Calu3 (cell line): Measurements from ENCODE around the gene DMRT1. TPM values are rescaled to one million over a fixed set of nuclear protein-coding genes. Genes with fewer than 3 reads are reported as not detected.

Source experiments
- BruUV-seq: library from RNA; stranded (reverse); fragments of 400-500 nt; replicated peaks from 2 replicates; lab custom pipeline; 2021; lab: Mats Ljungman, UMichigan
- CTCF ChIA-PET: fragments of 300-600 bp; sonication (Branson Sonifier 250); formaldehyde crosslinking; loops from one replicate; lab custom pipeline; 2022; ENCODE audit warnings: antibody characterized with exemption; lab: Charles Lee
- DNase-seq: peaks from one replicate; pipeline ENCODE4 v3.0.0; 2022
- H3K27ac Mint-ChIP-seq: one replicate; pipeline ENCODE4 v1.8.0; 2022; ENCODE audit warnings: mixed read lengths; ENCODE audit not compliant: unreplicated experiment
- H3K27me3 Mint-ChIP-seq: one replicate; pipeline ENCODE4 v1.8.0; 2022; ENCODE audit warnings: mixed read lengths; ENCODE audit not compliant: unreplicated experiment
- H3K36me3 Mint-ChIP-seq: one replicate; pipeline ENCODE4 v1.8.0; 2022; ENCODE audit warnings: mild to moderate bottlenecking, moderate library complexity, mixed read lengths; ENCODE audit not compliant: insufficient read depth, unreplicated experiment
- H3K4me1 Mint-ChIP-seq: one replicate; pipeline ENCODE4 v1.8.0; 2022; ENCODE audit warnings: mild to moderate bottlenecking, low read depth, mixed read lengths; ENCODE audit not compliant: unreplicated experiment
- H3K4me3 Mint-ChIP-seq: one replicate; pipeline ENCODE4 v1.8.0; 2022; ENCODE audit warnings: mild to moderate bottlenecking, low read depth, moderate library complexity, mixed read lengths; ENCODE audit not compliant: unreplicated experiment
- H3K9me3 Mint-ChIP-seq: one replicate; pipeline ENCODE4 v1.8.0; 2022; ENCODE audit warnings: low read depth, mixed read lengths; ENCODE audit not compliant: unreplicated experiment
- CTCF ChIP-seq: fragments of 200-600 bp; IDR thresholded peaks from one replicate; pipeline ENCODE4 v1.8.0; 2022; ENCODE audit warnings: antibody characterized with exemption; ENCODE audit not compliant: unreplicated experiment
- intact Hi-C: fragments of 100-400 bp; cut with micrococcal nuclease; formaldehyde crosslinking; loops from one replicate; pipeline ENCODE4 v1.10.0; 2022; ENCODE audit not compliant: unreplicated experiment
- total RNA-seq: library from RNA; stranded (reverse); gene quantifications from 2 replicates; pipeline ENCODE4 v1.2.3, GENCODE V29; 2022

Gene DMRT1
- total RNA-seq, 1 experiment from 2014 or later, result not detected

- DNase-seq, result no peak
- Mint-ChIP-seq H3K36me3 (no peaks in the 10 kb centered on the region), H3K27me3 (peaks cover 74% of the 10 kb centered on the region), H3K9me3 (peaks cover 2% of the 10 kb centered on the region), H3K27ac (no peak overlapping the region), H3K4me1 (no peaks in the 10 kb centered on the region), H3K4me3 (no peak overlapping the region)
- CTCF ChIA-PET, result no interaction called here
- BruUV-seq, result no TSS peak
- no peak for TF ChIP-seq CTCF
- intact Hi-C loops, result no loop called here
These were observed 136.6 kb downstream of the DMRT1 start for GRCh38 chr9:977838-978830.

GRCh38 chr9:979983-980382 lies 138.5 kb downstream of the DMRT1 start:
- no peaks in the 10 kb centered on the region for H3K9me3 Mint-ChIP-seq
- H3K27ac Mint-ChIP-seq, result no peak overlapping the region

GRCh38 chr9:980640-981039 lies 139.1 kb downstream of the DMRT1 start:
- no peak overlapping the region for H3K4me3 Mint-ChIP-seq
- CTCF ChIA-PET, result no interaction called here
- no peak overlapping the region for H3K27ac Mint-ChIP-seq
- no peaks in the 10 kb centered on the region for H3K4me1 Mint-ChIP-seq
- H3K36me3 Mint-ChIP-seq, result no peaks in the 10 kb centered on the region
- no peak for DNase-seq
- no peaks in the 10 kb centered on the region for H3K9me3 Mint-ChIP-seq
- no peak for TF ChIP-seq CTCF
- intact Hi-C loops, result no loop called here
- peaks cover 77% of the 10 kb centered on the region for H3K27me3 Mint-ChIP-seq
- BruUV-seq, result no TSS peak

More at GRCh38 chr9:979983-980382, 138.5 kb downstream of the DMRT1 start:
- no TSS peak for BruUV-seq
- no peaks in the 10 kb centered on the region for H3K4me1 Mint-ChIP-seq
- CTCF ChIA-PET, result no interaction called here
- no peak for DNase-seq
- no peak for TF ChIP-seq CTCF
- intact Hi-C loops, result no loop called here
- H3K4me3 Mint-ChIP-seq, result no peak overlapping the region
- H3K27me3 Mint-ChIP-seq, result peaks cover 83% of the 10 kb centered on the region
- H3K36me3 Mint-ChIP-seq, result no peaks in the 10 kb centered on the region

- Mint-ChIP-seq H3K36me3 (no peaks in the 10 kb centered on the region), H3K4me3 (no peak overlapping the region), H3K27me3 (peaks cover 72% of the 10 kb centered on the region), H3K9me3 (no peaks in the 10 kb centered on the region), H3K27ac (no peak overlapping the region), H3K4me1 (no peaks in the 10 kb centered on the region)
- DNase-seq, result no peak
- no peak for TF ChIP-seq CTCF
- CTCF ChIA-PET, result no interaction called here
- no TSS peak for BruUV-seq
- intact Hi-C loops, result no loop called here
These were observed 140.0 kb downstream of the DMRT1 start for GRCh38 chr9:981491-981898.
